ENCODE data around the gene CAND1. TPM values are rescaled to one million over a fixed set of nuclear protein-coding genes. Genes with fewer than 3 reads are reported as not detected.

The CAND1 gene
- polyA plus RNA-seq (ENCODE audit: insufficient read length in 3 of 3) = 100 to 1,000 TPM; 194 to 239 (median 196) TPM
- long read RNA-seq, donor 1, full-length matches to known transcripts = 7 of 14 reads
- long read RNA-seq, donor 1, partial matches to known transcripts = 7 of 14 reads
- long read RNA-seq, donor 1, other reads (novel, unspliced or antisense) = 0 of 14 reads
- long read RNA-seq, donor 2, full-length matches to known transcripts = 6 of 57 reads
- long read RNA-seq, donor 2, partial matches to known transcripts = 51 of 57 reads
- long read RNA-seq, donor 2, other reads (novel, unspliced or antisense) = 0 of 57 reads
- long read RNA-seq, donor 3, full-length matches to known transcripts = 18 of 55 reads
- long read RNA-seq, donor 3, partial matches to known transcripts = 37 of 55 reads
- long read RNA-seq, donor 3, other reads (novel, unspliced or antisense) = 0 of 55 reads
- long read RNA-seq, donor 4, full-length matches to known transcripts = 11 of 39 reads
- long read RNA-seq, donor 4, partial matches to known transcripts = 28 of 39 reads
- long read RNA-seq, donor 4, other reads (novel, unspliced or antisense) = 0 of 39 reads
- long read RNA-seq, donor 5 = 0 reads
- long read RNA-seq, donor 6, full-length matches to known transcripts = 16 of 37 reads
- long read RNA-seq, donor 6, partial matches to known transcripts = 21 of 37 reads
- long read RNA-seq, donor 6, other reads (novel, unspliced or antisense) = 0 of 37 reads
- long read RNA-seq, donor 7, full-length matches to known transcripts = 7 of 25 reads
- long read RNA-seq, donor 7, partial matches to known transcripts = 18 of 25 reads
- long read RNA-seq, donor 7, other reads (novel, unspliced or antisense) = 0 of 25 reads
- long read RNA-seq, donor 8, full-length matches to known transcripts = 25 of 65 reads
- long read RNA-seq, donor 8, partial matches to known transcripts = 40 of 65 reads
- long read RNA-seq, donor 8, other reads (novel, unspliced or antisense) = 0 of 65 reads
- long read RNA-seq, donor 9, full-length matches to known transcripts = 12 of 37 reads
- long read RNA-seq, donor 9, partial matches to known transcripts = 25 of 37 reads
- long read RNA-seq, donor 9, other reads (novel, unspliced or antisense) = 0 of 37 reads
- long read RNA-seq, donor 10, full-length matches to known transcripts = 13 of 39 reads
- long read RNA-seq, donor 10, partial matches to known transcripts = 26 of 39 reads
- long read RNA-seq, donor 10, other reads (novel, unspliced or antisense) = 0 of 39 reads
- long read RNA-seq, donor 11, full-length matches to known transcripts = 9 of 50 reads
- long read RNA-seq, donor 11, partial matches to known transcripts = 41 of 50 reads
- long read RNA-seq, donor 11, other reads (novel, unspliced or antisense) = 0 of 50 reads
- long read RNA-seq, donor 12, full-length matches to known transcripts = 7 of 7 reads
- long read RNA-seq, donor 12, partial matches to known transcripts = 0 of 7 reads
- long read RNA-seq, donor 12, other reads (novel, unspliced or antisense) = 0 of 7 reads
- long read RNA-seq, donor 13 = 0 reads
- long read RNA-seq, donor 14, full-length matches to known transcripts = 16 of 35 reads
- long read RNA-seq, donor 14, partial matches to known transcripts = 19 of 35 reads
- long read RNA-seq, donor 14, other reads (novel, unspliced or antisense) = 0 of 35 reads
- long read RNA-seq, donor 15, full-length matches to known transcripts = 2 of 29 reads
- long read RNA-seq, donor 15, partial matches to known transcripts = 27 of 29 reads
- long read RNA-seq, donor 15, other reads (novel, unspliced or antisense) = 0 of 29 reads
- long read RNA-seq, donor 16, full-length matches to known transcripts = 44 of 185 reads
- long read RNA-seq, donor 16, partial matches to known transcripts = 141 of 185 reads
- long read RNA-seq, donor 16, other reads (novel, unspliced or antisense) = 0 of 185 reads

GRCh38 chr12:67268896-67269632, at the start of gene CAND1:
Gene CAND1 (plus strand): TSS chr12:67269358. CDS start chr12:67269718, 360 bp downstream.
- peak; percentile 97 to 100 (median 99) for DNase-seq (ENCODE audit: extremely low read depth in 1 of 11, low read depth in 9 of 11, low spot score in 4 of 11)

DNA sequence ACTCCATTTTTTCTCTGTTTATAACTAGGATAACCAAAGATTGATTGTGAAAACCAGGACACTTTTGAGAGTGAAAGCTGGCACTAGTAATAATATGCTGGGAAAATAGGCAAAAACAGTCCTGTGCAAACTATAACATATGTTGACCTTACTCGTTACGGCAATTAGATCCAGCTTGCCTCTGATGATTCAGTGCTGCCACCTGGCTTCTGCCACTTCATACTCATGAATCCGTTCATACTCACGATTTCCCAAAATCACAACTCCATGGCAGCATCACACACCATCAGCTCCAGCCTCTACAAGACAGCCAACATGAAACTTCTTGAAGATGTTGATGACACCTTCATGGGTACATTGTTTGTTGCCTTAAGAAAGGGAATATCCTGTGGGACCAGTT, 49.1 kb upstream of the CAND1 start:
- no peak for DNase-seq (ENCODE audit: extremely low read depth in 1 of 11, low read depth in 9 of 11, low spot score in 4 of 11)

DNA sequence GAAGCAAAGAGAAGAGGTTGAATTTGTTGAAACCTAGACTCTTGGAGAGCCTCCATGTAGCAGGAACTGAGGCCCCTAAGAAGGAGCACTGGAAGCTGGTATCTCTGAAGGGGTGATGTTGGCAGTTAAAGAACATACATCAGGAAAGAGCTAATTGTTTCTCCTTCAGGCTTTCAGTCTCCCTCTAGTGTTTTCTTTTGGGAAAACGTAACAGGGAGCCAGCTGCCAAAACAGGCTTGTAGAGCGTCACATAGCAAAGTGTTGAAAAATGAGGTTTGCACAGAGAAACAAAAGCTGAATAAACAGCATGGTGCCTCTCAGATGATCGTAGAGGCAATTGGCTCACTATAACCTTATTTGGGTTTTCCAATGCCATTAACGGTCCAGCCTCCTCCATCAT, 46.9 kb upstream of the CAND1 start:
- DNase-seq (ENCODE audit: extremely low read depth in 1 of 11, low read depth in 9 of 11, low spot score in 4 of 11) = peak in 6 of 11 donors; percentile 5 to 20 (median 9)

- DNase-seq (ENCODE audit: extremely low read depth in 1 of 11, low read depth in 9 of 11, low spot score in 4 of 11) = no peak
Observed at GRCh38 chr12:67223225-67223624, 45.9 kb upstream of the CAND1 start.

GRCh38 chr12:67237231-67237630, 31.9 kb upstream of the CAND1 start:
- DNase-seq (ENCODE audit: extremely low read depth in 1 of 11, low read depth in 9 of 11, low spot score in 4 of 11) = no peak

DNA sequence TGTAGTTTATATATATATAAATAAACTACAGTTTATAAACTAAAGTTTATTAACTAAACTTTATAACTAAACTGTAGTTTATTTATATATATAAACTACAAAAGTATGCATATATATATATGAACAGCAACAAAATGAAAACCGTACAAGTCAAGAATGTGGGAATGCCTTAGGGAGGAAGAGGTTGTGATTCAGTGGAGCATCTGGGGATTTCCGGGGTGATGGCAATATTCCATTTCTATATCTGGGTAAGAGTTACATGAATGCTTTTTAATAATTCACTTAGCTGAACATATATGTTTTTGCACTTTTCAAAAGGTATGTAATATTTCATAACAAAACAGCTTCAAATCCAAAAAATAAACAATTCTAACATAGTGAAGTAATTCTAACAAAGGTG, 30.1 kb upstream of the CAND1 start:
- DNase-seq (ENCODE audit: extremely low read depth in 1 of 11, low read depth in 9 of 11, low spot score in 4 of 11) = no peak

DNA sequence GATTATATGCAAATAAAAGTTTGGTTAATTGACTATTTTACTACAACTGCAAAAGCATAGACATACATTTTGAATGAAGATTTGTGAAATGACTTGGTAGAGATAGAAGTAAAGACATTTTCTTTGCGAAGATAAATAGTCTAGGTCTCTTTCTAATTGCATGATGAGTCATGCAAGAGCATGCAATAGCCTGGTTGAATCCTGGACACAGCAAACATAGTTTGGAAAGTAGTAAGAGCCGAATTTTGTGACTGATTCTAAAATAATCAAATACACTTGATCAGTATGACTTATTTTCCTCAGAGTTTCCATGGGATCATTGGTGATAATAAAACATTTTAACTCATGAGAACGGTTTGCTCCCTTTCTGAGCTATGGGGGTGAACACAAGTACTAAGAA, 27.7 kb upstream of the CAND1 start:
- no peak for DNase-seq (ENCODE audit: extremely low read depth in 1 of 11, low read depth in 9 of 11, low spot score in 4 of 11)

- DNase-seq (ENCODE audit: extremely low read depth in 1 of 11, low read depth in 9 of 11, low spot score in 4 of 11) = no peak
Observed at GRCh38 chr12:67243260-67243659, 25.9 kb upstream of the CAND1 start.

DNA sequence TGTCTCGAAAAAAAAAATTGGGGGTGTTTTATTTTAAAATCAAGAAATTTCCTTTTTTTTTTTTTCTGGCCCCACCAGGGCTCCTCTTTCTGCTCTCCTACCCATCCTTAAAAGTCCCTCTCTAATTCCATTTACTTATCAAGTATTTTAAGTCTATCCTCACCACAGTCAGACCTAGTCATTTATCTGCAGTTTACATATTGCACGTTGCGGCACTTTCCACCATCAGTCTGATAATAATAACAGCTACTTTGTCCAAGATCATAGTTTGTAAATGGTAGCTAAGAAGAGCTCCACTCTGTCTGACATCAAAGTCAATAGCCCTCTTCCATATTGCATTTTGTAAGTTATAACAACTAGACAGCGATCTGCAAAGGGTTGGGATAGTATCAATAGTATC, 23.6 kb upstream of the CAND1 start:
- no peak for DNase-seq (ENCODE audit: extremely low read depth in 1 of 11, low read depth in 9 of 11, low spot score in 4 of 11)

DNA sequence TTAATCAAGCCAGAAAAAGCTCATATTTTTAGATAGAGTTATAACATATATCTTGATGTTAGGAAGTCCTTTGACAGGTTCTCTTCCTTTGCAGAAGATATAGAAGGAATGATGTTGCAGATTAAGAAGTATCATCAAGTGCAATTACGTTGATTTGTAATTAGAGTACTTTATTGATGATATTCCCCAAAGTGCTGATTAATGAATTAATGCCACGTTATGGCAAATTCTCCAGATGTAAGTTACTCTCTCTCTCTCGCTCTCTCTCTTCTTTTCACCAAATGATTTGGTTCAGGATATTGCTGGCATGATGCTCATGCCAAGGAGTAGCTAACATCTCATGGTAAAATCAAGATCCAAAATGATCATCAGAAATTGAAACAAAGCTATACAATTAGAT, 18.1 kb upstream of the CAND1 start:
- no peak for DNase-seq (ENCODE audit: extremely low read depth in 1 of 11, low read depth in 9 of 11, low spot score in 4 of 11)

- DNase-seq (ENCODE audit: extremely low read depth in 1 of 11, low read depth in 9 of 11, low spot score in 4 of 11) = no peak
Observed at GRCh38 chr12:67254372-67255026, 14.7 kb upstream of the CAND1 start.

- no peak for DNase-seq (ENCODE audit: extremely low read depth in 1 of 11, low read depth in 9 of 11, low spot score in 4 of 11)
Observed at GRCh38 chr12:67256649-67257048, 12.5 kb upstream of the CAND1 start.

GRCh38 chr12:67263471-67263870, 5.7 kb upstream of the CAND1 start:
- peak in 7 of 11 donors; percentile 3 to 39 (median 32) for DNase-seq (ENCODE audit: extremely low read depth in 1 of 11, low read depth in 9 of 11, low spot score in 4 of 11)

GRCh38 chr12:67268335-67268895, 743 bp upstream of the CAND1 start:
- peak in 9 of 11 donors; percentile 91 to 99 (median 96) for DNase-seq (ENCODE audit: extremely low read depth in 1 of 11, low read depth in 9 of 11, low spot score in 4 of 11)

- peak in 9 of 11 donors; percentile 32 to 68 (median 43) for DNase-seq (ENCODE audit: extremely low read depth in 1 of 11, low read depth in 9 of 11, low spot score in 4 of 11)
Observed at GRCh38 chr12:67269633-67270573, 745 bp downstream of the CAND1 start.
